ENCODE measurements around the gene ERCC6L2. TPM values are rescaled to one million over a fixed set of nuclear protein-coding genes. Genes with fewer than 3 reads are reported as not detected.

Gene ERCC6L2
- total RNA-seq, 4 donors from 2014 or later: 62.4 to 199 (median 101) TPM

- Histone ChIP-seq H3K4me3 (no peak overlapping the region), H3K27me3 (no peaks in the 10 kb centered on the region), H3K27ac (no peak overlapping the region), H3K9me3 (no peaks in the 10 kb centered on the region), H3K36me3 (no peaks in the 10 kb centered on the region), H3K4me1 (no peaks in the 10 kb centered on the region)
- no peak for TF ChIP-seq POLR2A (IDR thresholded peaks at IDR 0.05)
- TF ChIP-seq CTCF (IDR thresholded peaks at IDR 0.05): no peak
- no peak for DNase-seq
Observed at GRCh38 chr9:95840074-95840473, 35.4 kb upstream of the ERCC6L2 start.

- Histone ChIP-seq H3K4me3 (no peak overlapping the region), H3K4me1 (no peaks in the 10 kb centered on the region), H3K36me3 (no peaks in the 10 kb centered on the region), H3K27me3 (no peaks in the 10 kb centered on the region), H3K27ac (no peak overlapping the region), H3K9me3 (no peaks in the 10 kb centered on the region)
- DNase-seq: no peak
- TF ChIP-seq POLR2A (IDR thresholded peaks at IDR 0.05) (no peak), CTCF (IDR thresholded peaks at IDR 0.05) (no peak)
Observed at GRCh38 chr9:95841377-95841776, 34.1 kb upstream of the ERCC6L2 start.

- Histone ChIP-seq H3K4me3 (no peak overlapping the region), H3K27me3 (no peaks in the 10 kb centered on the region), H3K9me3 (no peaks in the 10 kb centered on the region), H3K4me1 (no peaks in the 10 kb centered on the region), H3K36me3 (no peaks in the 10 kb centered on the region), H3K27ac (no peak overlapping the region)
- DNase-seq: no peak
- TF ChIP-seq CTCF (IDR thresholded peaks at IDR 0.05): no peak
- TF ChIP-seq POLR2A (IDR thresholded peaks at IDR 0.05): no peak
Observed at GRCh38 chr9:95845751-95846150, 29.7 kb upstream of the ERCC6L2 start.

GRCh38 chr9:95848764-95849163 is 26.7 kb upstream of the ERCC6L2 start:
- no peak overlapping the region for H3K4me3 ChIP-seq
- DNase-seq: no peak
- no peaks in the 10 kb centered on the region for H3K9me3 ChIP-seq
- no peak for TF ChIP-seq POLR2A (IDR thresholded peaks at IDR 0.05)
- TF ChIP-seq CTCF (IDR thresholded peaks at IDR 0.05): no peak
- H3K4me1 ChIP-seq: no peaks in the 10 kb centered on the region
- no peaks in the 10 kb centered on the region for H3K36me3 ChIP-seq
- no peaks in the 10 kb centered on the region for H3K27me3 ChIP-seq
- no peak overlapping the region for H3K27ac ChIP-seq

GRCh38 chr9:95852059-95853032 is 23.1 kb upstream of the ERCC6L2 start:
- no peak overlapping the region for H3K27ac ChIP-seq
- no peaks in the 10 kb centered on the region for H3K9me3 ChIP-seq
- no peaks in the 10 kb centered on the region for H3K4me1 ChIP-seq
- TF ChIP-seq CTCF (IDR thresholded peaks at IDR 0.05): no peak
- no peak for TF ChIP-seq POLR2A (IDR thresholded peaks at IDR 0.05)
- H3K36me3 ChIP-seq: no peaks in the 10 kb centered on the region
- no peak for DNase-seq
- no peak overlapping the region for H3K4me3 ChIP-seq
- H3K27me3 ChIP-seq: no peaks in the 10 kb centered on the region

All from Peyer's patch (tissue), 4 donors.